IMR-90 (cell line): Measurements from ENCODE around the gene CPNE4. TPM values are rescaled to one million over a fixed set of nuclear protein-coding genes. Genes with fewer than 3 reads are reported as not detected.

Experiments used
- ATAC-seq: fragments of 200-7000 bp; cut with Tn5 transposase; 2 replicates; pipeline ENCODE4 v1.9.1; 2020; ENCODE audit warnings: low read depth, mild to moderate bottlenecking, moderate library complexity
- BruUV-seq: library from RNA; stranded (reverse); fragments of 400-500 nt; replicated peaks from 2 replicates; lab custom pipeline; 2021; lab: Mats Ljungman, UMichigan
- CTCF ChIA-PET: fragments of 300-600 bp; formaldehyde crosslinking; extraction: SDS; loops from one replicate; lab custom pipeline; 2021; ENCODE audit warnings: antibody characterized with exemption; lab: Yijun Ruan, JAX
- POLR2A ChIA-PET: fragments of 300-600 bp; sonication (Branson Sonifier 250); formaldehyde crosslinking; loops from one replicate; lab custom pipeline; 2022; ENCODE audit warnings: antibody characterized with exemption; ENCODE audit not compliant: unreplicated experiment; lab: Charles Lee
- DNase-seq: peaks from one replicate; pipeline ENCODE4 v3.0.0; 2013
- H2AFZ ChIP-seq: replicated peaks from 2 replicates; pipeline ENCODE3; 2013; ENCODE audit warnings: low read length, mild to moderate bottlenecking; ENCODE audit not compliant: poor library complexity
- H2AK5ac ChIP-seq: 2 replicates; pipeline ENCODE4 v1.6.1; 2013; ENCODE audit warnings: low read depth, low read length, inconsistent platforms
- H2AK9ac ChIP-seq: replicated peaks from 2 replicates; pipeline ENCODE3; 2013; ENCODE audit warnings: mild to moderate bottlenecking, low read depth, low read length, moderate library complexity; ENCODE audit not compliant: poor library complexity
- H2BK120ac ChIP-seq: 2 replicates; pipeline ENCODE4 v1.6.1; 2013; ENCODE audit warnings: low read depth, low read length, inconsistent platforms
- H2BK15ac ChIP-seq: 3 replicates; pipeline ENCODE4 v1.6.1; 2013; ENCODE audit warnings: low read depth, low read length, inconsistent platforms
- H2BK20ac ChIP-seq: 2 replicates; pipeline ENCODE4 v1.6.1; 2013; ENCODE audit warnings: low read depth, mild to moderate bottlenecking, inconsistent platforms, low read length, moderate library complexity
- H2BK5ac ChIP-seq: 2 replicates; pipeline ENCODE4 v1.6.1; 2013; ENCODE audit warnings: mild to moderate bottlenecking, low read depth, low read length, inconsistent platforms; ENCODE audit not compliant: poor library complexity, severe bottlenecking
- H3K14ac ChIP-seq: replicated peaks from 2 replicates; pipeline ENCODE4 v1.6.1; 2013; ENCODE audit warnings: low read depth, low read length, inconsistent platforms
- H3K18ac ChIP-seq: 2 replicates; pipeline ENCODE4 v1.6.1; 2013; ENCODE audit warnings: low read depth, low read length, control low read depth
- H3K23ac ChIP-seq: 2 replicates; pipeline ENCODE4 v1.6.1; 2013; ENCODE audit warnings: low read depth, low read length, inconsistent platforms
- H3K27ac ChIP-seq: 2 replicates; pipeline ENCODE4 v1.5.1; 2013; ENCODE audit warnings: mild to moderate bottlenecking, control low read depth, low read length; ENCODE audit not compliant: insufficient read depth
- H3K27me3 ChIP-seq: 2 replicates; pipeline ENCODE4 v1.6.1; 2013; ENCODE audit warnings: low read length; ENCODE audit not compliant: control insufficient read depth, insufficient read depth
- H3K36me3 ChIP-seq: 2 replicates; pipeline ENCODE4 v1.6.1; 2013; ENCODE audit warnings: low read length, mixed read lengths; ENCODE audit not compliant: control insufficient read depth, insufficient read depth
- H3K4ac ChIP-seq: 2 replicates; pipeline ENCODE4 v1.6.1; 2013; ENCODE audit warnings: low read depth, low read length, inconsistent platforms
- H3K4me1 ChIP-seq: 2 replicates; pipeline ENCODE4 v1.6.1; 2013; ENCODE audit warnings: low read length, mixed read lengths; ENCODE audit not compliant: control insufficient read depth, insufficient read depth
- H3K4me2 ChIP-seq: 2 replicates; pipeline ENCODE4 v1.6.1; 2013; ENCODE audit warnings: low read depth, mild to moderate bottlenecking, control low read depth, low read length, moderate library complexity
- H3K4me3 ChIP-seq: 2 replicates; pipeline ENCODE4 v1.5.1; 2013; ENCODE audit warnings: low read depth, mild to moderate bottlenecking, control low read depth, low read length, moderate library complexity; ENCODE audit not compliant: insufficient read depth
- H3K56ac ChIP-seq: 2 replicates; pipeline ENCODE4 v1.6.1; 2013; ENCODE audit warnings: low read length, inconsistent platforms; ENCODE audit not compliant: insufficient read depth; ENCODE audit errors: extremely low read depth
- H3K79me1 ChIP-seq, 2 experiments: 2 replicates each; pipeline ENCODE4 v1.6.1; 2013; ENCODE audit warnings: low read length in 2 of 2, inconsistent platforms in 1 of 2, low read depth in 1 of 2
- H3K9ac ChIP-seq: 2 replicates; pipeline ENCODE4 v1.6.1; 2013; ENCODE audit warnings: low read depth, low read length, control low read depth
- H3K9me1 ChIP-seq: 2 replicates; pipeline ENCODE4 v1.6.1; 2013; ENCODE audit warnings: low read length, inconsistent platforms; ENCODE audit not compliant: insufficient read depth
- H3K9me3 ChIP-seq: 2 replicates; pipeline ENCODE4 v1.6.1; 2013; ENCODE audit warnings: low read length; ENCODE audit not compliant: control insufficient read depth, insufficient read depth
- H4K20me1 ChIP-seq: 2 replicates; pipeline ENCODE4 v1.6.1; 2013; ENCODE audit warnings: low read length, inconsistent platforms; ENCODE audit not compliant: insufficient read depth
- H4K5ac ChIP-seq: 2 replicates; pipeline ENCODE4 v1.6.1; 2013; ENCODE audit warnings: mild to moderate bottlenecking, low read depth, low read length, control low read depth
- H4K8ac ChIP-seq, 2 experiments: 2 replicates each; pipeline ENCODE4 v1.6.1; 2013; ENCODE audit warnings: low read depth in 2 of 2, low read length in 2 of 2, control low read depth in 1 of 2, inconsistent platforms in 1 of 2
- H4K91ac ChIP-seq: 2 replicates; pipeline ENCODE4 v1.6.1; 2013; ENCODE audit warnings: low read depth, low read length, inconsistent platforms; ENCODE audit not compliant: insufficient read depth
- BHLHE40 ChIP-seq: fragments of 150-350 bp; IDR thresholded peaks from 2 replicates; pipeline ENCODE4 v1.6.1; 2016; ENCODE audit warnings: mild to moderate bottlenecking, low read depth, low read length
- CHD1 ChIP-seq: IDR thresholded peaks from 2 replicates; pipeline ENCODE4 v1.6.1; 2012; ENCODE audit warnings: low read depth, low read length, improper control_type of control experiment
- CTCF ChIP-seq: conservative IDR thresholded peaks from 2 replicates; pipeline ENCODE4 v1.5.1; 2012; ENCODE audit warnings: mild to moderate bottlenecking, low read depth, low read length, improper control_type of control experiment
- USF2 ChIP-seq: fragments of 150-350 bp; IDR thresholded peaks from 2 replicates; pipeline ENCODE4 v1.6.1; 2017; ENCODE audit warnings: mild to moderate bottlenecking, antibody characterized with exemption, low read length, low read depth
- WGBS, 2 experiments: methylation state at CpG; one replicate each; pipeline versions ENCODE4 v1.1.5 to v1.1.7; 2013; ENCODE audit warnings: missing lambda C conversion rate in 2 of 2; ENCODE audit not compliant: insufficient read length in 1 of 2; ENCODE audit errors: extremely low coverage in 2 of 2; 5-methylcytosine and 5-hydroxymethylcytosine counted together
- dilution Hi-C: fragments of 300-500 bp; cut with HindIII; formaldehyde crosslinking; loops from one replicate; pipeline ENCODE4 v1.14.3; 2018; ENCODE audit warnings: low sequenced_read_pairs; ENCODE audit not compliant: unreplicated experiment
- in situ Hi-C: fragments of 300-500 bp; cut with MboI; formaldehyde crosslinking; loops from 3 replicates; pipeline ENCODE4 v1.14.3; 2019; ENCODE audit warnings: low sequenced_read_pairs, inconsistent platforms, mixed read lengths
- intact Hi-C: fragments of 100-400 bp; cut with micrococcal nuclease; formaldehyde crosslinking; loops from 2 replicates; pipeline ENCODE4 v1.10.0; 2022
- polyA plus RNA-seq, 3 experiments: library from polyadenylated mRNA; depleted of rRNA; stranded (reverse); fragments of >200 nt; gene quantifications; 2 replicates each; pipeline ENCODE4 v1.2.3, GENCODE V29; 2012; ENCODE audit warnings: low replicate concordance in 1 of 3
- total RNA-seq: library from RNA; depleted of rRNA; stranded (reverse); fragments of >200 nt; gene quantifications from 2 replicates; pipeline ENCODE4 v1.2.3, GENCODE V29; 2012

The CPNE4 gene
- total and polyA plus RNA-seq, 2 of the 4 experiments (the other 2 are of a cell fraction) = not detected

- CTCF ChIA-PET = no interaction called here
- no peak overlapping the region for H2BK15ac ChIP-seq
- ATAC-seq = no peak
- H3K9me1 ChIP-seq = no peaks in the 10 kb centered on the region
- H3K4me3 ChIP-seq = no peak overlapping the region
- H2AK5ac ChIP-seq = no peak overlapping the region
- in situ Hi-C loops = no loop called here
- H4K20me1 ChIP-seq = no peaks in the 10 kb centered on the region
- no peak overlapping the region for H2AK9ac ChIP-seq
- H4K5ac ChIP-seq = no peak overlapping the region
- no peak overlapping the region for H2BK5ac ChIP-seq
- no peak overlapping the region for H3K27ac ChIP-seq
- H3K27me3 ChIP-seq = no peaks in the 10 kb centered on the region
- POLR2A ChIA-PET = no interaction called here
- no peak overlapping the region for H2BK120ac ChIP-seq
- no peak overlapping the region for H3K18ac ChIP-seq
- H3K23ac ChIP-seq = no peak overlapping the region
- no peak overlapping the region for H3K9ac ChIP-seq
- no peak overlapping the region for H3K4me2 ChIP-seq
- no peaks in the 10 kb centered on the region for H3K79me1 ChIP-seq
- no peak overlapping the region for H4K8ac ChIP-seq
- no peaks in the 10 kb centered on the region for H3K9me3 ChIP-seq
- no peak overlapping the region for H2AFZ ChIP-seq
- DNase-seq = no peak
- intact Hi-C loops = no loop called here
- WGBS, 2 experiments = no CpG with 5 or more reads among the region's 1 CpG
- TF ChIP-seq CTCF (no peak), USF2 (no peak), BHLHE40 (no peak), CHD1 (no peak)
- no peak overlapping the region for H4K91ac ChIP-seq
- H3K4ac ChIP-seq = no peak overlapping the region
- H3K36me3 ChIP-seq = no peaks in the 10 kb centered on the region
- no peak overlapping the region for H3K14ac ChIP-seq
- H3K56ac ChIP-seq = no peak overlapping the region
- BruUV-seq = no TSS peak
- H3K4me1 ChIP-seq = peaks cover 4% of the 10 kb centered on the region; the same call in 1 of the 2 replicates
- H2BK20ac ChIP-seq = no peak overlapping the region
- dilution Hi-C loops = no loop called here
Observed at GRCh38 chr3:131900891-131901290, 133.9 kb downstream of the CPNE4 start.
